Measurements from ENCODE around the gene TTC7B. TPM values are rescaled to one million over a fixed set of nuclear protein-coding genes. Genes with fewer than 3 reads are reported as not detected.

TTC7B gene
- total and polyA plus RNA-seq, 10 of the 15 experiments (the other 5 are each of a cell fraction or from before 2014, with no cell fraction given), result under 0.01 to 1.1 (median 0.26) TPM; not detected in 2

GRCh38 chr14:90715993-90716392 lies 100.2 kb downstream of the TTC7B start (continued):
- TF ChIP-seq CTCF (IDR thresholded peaks at IDR 0.05 in 2 of 3, conservative IDR thresholded peaks at IDR 0.05 in 1 of 3; ENCODE audit: control insufficient read depth in 2 of 3, extremely low read depth in 1 of 3, insufficient read depth in 1 of 3, low read depth in 3 of 3, low read length in 3 of 3), result no peak
- no peak for TF ChIP-seq STAT1 (conservative IDR thresholded peaks at IDR 0.05)
- no peak for TF ChIP-seq NFIC (IDR thresholded peaks at IDR 0.05; ENCODE audit: low read depth, low read length)
- TF ChIP-seq SPI1 (IDR thresholded peaks at IDR 0.05; ENCODE audit: borderline replicate concordance, insufficient read depth, low read depth, low read length), result no peak
- no peak for TF ChIP-seq CEBPB (IDR thresholded peaks at IDR 0.05; ENCODE audit: borderline replicate concordance in 1 of 2, low read depth in 2 of 2, low read length in 2 of 2)
- TF ChIP-seq HDGF (IDR thresholded peaks at IDR 0.05), result no peak
- TF ChIP-seq USF1 (IDR thresholded peaks at IDR 0.05; ENCODE audit: borderline replicate concordance, extremely low read length, insufficient read depth, low read depth, low read length), result no peak
- TF ChIP-seq NR2C1 (IDR thresholded peaks at IDR 0.05), result no peak
- no peak for TF ChIP-seq FOXK2 (IDR thresholded peaks at IDR 0.05)

- H3K4me2 ChIP-seq (ENCODE audit: control insufficient read depth, insufficient read depth), result no peak overlapping the region
- in situ Hi-C loops (cut with MboI), result no loop called here
- BruUV-seq (replicated peaks), result no TSS peak
- TF ChIP-seq JUNB (IDR thresholded peaks at IDR 0.05) (no peak), MTA3 (IDR thresholded peaks at IDR 0.05; ENCODE audit: borderline replicate concordance, low read length) (no peak), SMAD1 (IDR thresholded peaks at IDR 0.05; ENCODE audit: low read depth, partially characterized antibody) (no peak), WRNIP1 (IDR thresholded peaks at IDR 0.05; ENCODE audit: borderline replicate concordance, low read depth, low read length) (no peak), KLF5 (IDR thresholded peaks at IDR 0.05; ENCODE audit: partially characterized antibody) (no peak), MYC (IDR thresholded peaks at IDR 0.05; ENCODE audit: insufficient read depth, insufficient read length, insufficient replicate concordance, low read length, severe bottlenecking) (no peak), ATF2 (IDR thresholded peaks at IDR 0.05; ENCODE audit: low read length) (no peak), DPF2 (IDR thresholded peaks at IDR 0.05) (no peak), ZBED1 (IDR thresholded peaks at IDR 0.05; ENCODE audit: borderline replicate concordance) (no peak), GATAD2B (conservative IDR thresholded peaks at IDR 0.05; ENCODE audit: low read depth) (no peak), POLR2AphosphoS5 (IDR thresholded peaks at IDR 0.05; ENCODE audit: low read length) (no peak)
Observed at GRCh38 chr14:90715495-90715894, 100.7 kb downstream of the TTC7B start.

More at GRCh38 chr14:90715495-90715894, 100.7 kb downstream of the TTC7B start:
- Histone ChIP-seq H3K79me2 (ENCODE audit: control insufficient read depth, insufficient read depth, low read length) (no peaks in the 10 kb centered on the region), H3K4me3 (no peak overlapping the region), H3K9me3 (replicated peaks; ENCODE audit: control insufficient read depth, insufficient read depth, low read length) (no peaks in the 10 kb centered on the region), H3K27ac (ENCODE audit: control insufficient read depth, insufficient read depth) (no peak overlapping the region), H4K20me1 (ENCODE audit: control insufficient read depth, insufficient read depth) (no peaks in the 10 kb centered on the region), H3K4me1 (ENCODE audit: control insufficient read depth, insufficient read depth, low read length) (no peaks in the 10 kb centered on the region), H3K27me3 (replicated peaks in 1 of 2; ENCODE audit: control insufficient read depth in 2 of 2, insufficient read depth in 2 of 2, low read length in 1 of 2) (no peaks in the 10 kb centered on the region), H2AFZ (ENCODE audit: control insufficient read depth, low read depth, low read length) (no peak overlapping the region), H3K9ac (ENCODE audit: control insufficient read depth, insufficient read depth, low read length) (no peak overlapping the region), H3K36me3 (ENCODE audit: control insufficient read depth in 2 of 2, insufficient read depth in 2 of 2, low read length in 1 of 2) (no peaks in the 10 kb centered on the region)
- ATAC-seq (no peak), FAIRE-seq (no peak), DNase-seq (ENCODE audit: low read depth, low spot score) (no peak)
- ChIA-PET RAD21 (ENCODE audit: unreplicated experiment) (no interaction called here), SMC1A (ENCODE audit: uncharacterized antibody, unreplicated experiment) (interaction anchor here (1.0 kb wide), 1 partner anchor 9 kb away, joined by 3 read pairs; no protein-coding TSS in a partner anchor), POLR2A (no interaction called here), CTCF (no interaction called here)
- WGBS (ENCODE audit: insufficient coverage, insufficient replicate concordance, low lambda C conversion rate, missing lambda C conversion rate), result 0% methylated on average over 2 of the region's 2 CpGs
- intact Hi-C loops (cut with micrococcal nuclease; ENCODE audit: unreplicated experiment), result no loop called here
